Tibial nerve (tissue), 4 donors: ENCODE data around the gene GPC6. TPM values are rescaled to one million over a fixed set of nuclear protein-coding genes. Genes with fewer than 3 reads are reported as not detected.

Experiments used
- DNase-seq, 2 donors: peaks; one replicate each; pipeline ENCODE4 v3.0.0-alpha.2; 2019; ENCODE audit warnings: low spot score in 2 of 2
- H3K27ac ChIP-seq, 4 donors: fragments of 200-600 bp; sonication (generic) in 3 of 4; one replicate each; pipeline ENCODE4 v1.5.1; 2017 to 2019; ENCODE audit warnings: mild to moderate bottlenecking in 1 of 4
- H3K27me3 ChIP-seq, 2 donors: fragments of 200-600 bp; sonication (generic) in 1 of 2; one replicate each; pipeline versions ENCODE4 v1.5.1 to v1.6.0; 2017 to 2019
- H3K36me3 ChIP-seq, 3 donors: fragments of 200-600 bp; sonication (generic); one replicate each; pipeline ENCODE4 v1.5.1; 2018 to 2019
- H3K4me1 ChIP-seq, 4 donors: fragments of 200-600 bp; sonication (generic) in 3 of 4; one replicate each; pipeline ENCODE4 v1.5.1; 2017 to 2019
- H3K4me3 ChIP-seq, 4 donors: fragments of 200-600 bp; sonication (generic) in 3 of 4; one replicate each; pipeline ENCODE4 v1.5.1; 2017 to 2019; ENCODE audit warnings: mild to moderate bottlenecking in 1 of 4, moderate library complexity in 1 of 4
- H3K9me3 ChIP-seq, 4 donors: fragments of 200-600 bp; sonication (generic) in 3 of 4; one replicate each; pipeline ENCODE4 v1.5.1; 2017 to 2019
- EP300 ChIP-seq, 2 donors: sonication (generic); formaldehyde crosslinking; IDR thresholded peaks; one replicate each; pipeline ENCODE4 v1.6.1; 2017; ENCODE audit warnings: antibody characterized with exemption in 2 of 2, mild to moderate bottlenecking in 1 of 2
- POLR2A ChIP-seq, 2 donors: fragments of 450-650 bp; IDR thresholded peaks; one replicate each; pipeline ENCODE4 v1.6.1; 2017; ENCODE audit warnings: antibody characterized with exemption in 2 of 2, mild to moderate bottlenecking in 2 of 2, moderate library complexity in 2 of 2
- WGBS, 2 donors: methylation state at CpG; one replicate each; pipeline ENCODE4 v1.1.5; 2018; 5-methylcytosine and 5-hydroxymethylcytosine counted together
- total RNA-seq, 4 donors: library from RNA; depleted of rRNA; stranded (reverse); fragments of >200 nt; gene quantifications; one replicate each; pipeline ENCODE4 v1.1.0, GENCODE V29; 2016
- TF ChIP-seq, protein P1 (sequence below), 5 experiments: fragments of 200-600 bp in 3 of 5; fragments of 450-650 bp in 2 of 5; sonication (generic) in 3 of 5; IDR thresholded peaks; one replicate each; pipeline ENCODE4 v1.5.1; 2016 to 2019; ENCODE audit warnings: antibody characterized with exemption in 5 of 5, mild to moderate bottlenecking in 3 of 5, moderate library complexity in 2 of 5

Gene GPC6
- total RNA-seq, 4 donors from 2014 or later = 21.9 to 39.5 (median 29.8) TPM

DNA sequence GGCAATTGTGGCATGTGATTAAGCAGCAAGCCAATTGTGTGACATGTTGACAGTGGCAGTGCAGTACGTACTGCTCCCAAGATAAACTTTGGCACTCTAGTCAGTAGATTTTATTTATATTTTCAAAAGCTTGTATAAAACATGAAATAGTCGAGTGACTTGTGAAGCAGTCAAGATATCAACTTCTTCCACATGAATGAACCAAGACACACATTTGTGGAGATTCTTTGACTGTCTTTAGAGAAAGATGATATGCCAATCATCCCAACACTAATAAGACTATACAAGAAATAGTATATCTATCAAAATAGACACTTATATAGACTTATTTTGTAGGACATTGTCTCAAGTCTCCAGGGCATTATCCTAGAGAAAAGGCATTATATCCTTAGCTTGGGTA lies 714.8 kb downstream of the GPC6 start:
- H3K27me3 ChIP-seq = no peaks in the 10 kb centered on the region
- no peaks in the 10 kb centered on the region for H3K9me3 ChIP-seq
- H3K4me1 ChIP-seq = no peaks in the 10 kb centered on the region
- 65 to 74% methylated on average over 2 of the region's 2 CpGs for WGBS, 2 donors
- no peak for DNase-seq
- no peaks in the 10 kb centered on the region for H3K36me3 ChIP-seq
- TF ChIP-seq, protein P1, sequence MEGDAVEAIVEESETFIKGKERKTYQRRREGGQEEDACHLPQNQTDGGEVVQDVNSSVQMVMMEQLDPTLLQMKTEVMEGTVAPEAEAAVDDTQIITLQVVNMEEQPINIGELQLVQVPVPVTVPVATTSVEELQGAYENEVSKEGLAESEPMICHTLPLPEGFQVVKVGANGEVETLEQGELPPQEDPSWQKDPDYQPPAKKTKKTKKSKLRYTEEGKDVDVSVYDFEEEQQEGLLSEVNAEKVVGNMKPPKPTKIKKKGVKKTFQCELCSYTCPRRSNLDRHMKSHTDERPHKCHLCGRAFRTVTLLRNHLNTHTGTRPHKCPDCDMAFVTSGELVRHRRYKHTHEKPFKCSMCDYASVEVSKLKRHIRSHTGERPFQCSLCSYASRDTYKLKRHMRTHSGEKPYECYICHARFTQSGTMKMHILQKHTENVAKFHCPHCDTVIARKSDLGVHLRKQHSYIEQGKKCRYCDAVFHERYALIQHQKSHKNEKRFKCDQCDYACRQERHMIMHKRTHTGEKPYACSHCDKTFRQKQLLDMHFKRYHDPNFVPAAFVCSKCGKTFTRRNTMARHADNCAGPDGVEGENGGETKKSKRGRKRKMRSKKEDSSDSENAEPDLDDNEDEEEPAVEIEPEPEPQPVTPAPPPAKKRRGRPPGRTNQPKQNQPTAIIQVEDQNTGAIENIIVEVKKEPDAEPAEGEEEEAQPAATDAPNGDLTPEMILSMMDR (IDR thresholded peaks at IDR 0.05) = no peak
- TF ChIP-seq EP300 (IDR thresholded peaks at IDR 0.05) (no peak), POLR2A (IDR thresholded peaks at IDR 0.05) (no peak)
- H3K27ac ChIP-seq = no peak overlapping the region
- no peak overlapping the region for H3K4me3 ChIP-seq

DNA sequence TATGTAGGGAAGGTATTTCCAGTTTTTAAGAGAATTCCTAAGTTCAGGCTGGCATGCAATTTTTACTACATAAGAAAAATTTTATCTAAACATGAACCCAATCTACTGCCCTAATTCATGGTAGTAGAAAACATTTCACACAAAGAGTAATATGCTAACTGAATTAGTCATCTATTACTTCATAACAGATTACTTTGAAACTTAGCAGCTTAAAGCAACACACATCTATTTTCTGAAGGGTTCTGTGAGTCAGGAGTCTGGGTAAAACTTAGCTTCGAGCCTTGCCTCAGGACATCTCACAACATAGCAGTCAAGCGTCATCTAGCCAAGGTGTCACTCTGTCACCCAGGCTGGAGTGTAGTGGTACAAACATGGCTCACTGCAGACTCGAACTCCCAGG lies 715.4 kb downstream of the GPC6 start:
- Histone ChIP-seq H3K4me3 (no peak overlapping the region), H3K36me3 (no peaks in the 10 kb centered on the region), H3K4me1 (no peaks in the 10 kb centered on the region), H3K9me3 (no peaks in the 10 kb centered on the region), H3K27ac (no peak overlapping the region), H3K27me3 (no peaks in the 10 kb centered on the region)
- TF ChIP-seq POLR2A (IDR thresholded peaks at IDR 0.05) (no peak), EP300 (IDR thresholded peaks at IDR 0.05) (no peak)
- TF ChIP-seq, protein P1 (IDR thresholded peaks at IDR 0.05) = no peak
- 82 to 98% methylated on average over 3 of the region's 3 CpGs for WGBS, 2 donors
- DNase-seq = no peak

DNA sequence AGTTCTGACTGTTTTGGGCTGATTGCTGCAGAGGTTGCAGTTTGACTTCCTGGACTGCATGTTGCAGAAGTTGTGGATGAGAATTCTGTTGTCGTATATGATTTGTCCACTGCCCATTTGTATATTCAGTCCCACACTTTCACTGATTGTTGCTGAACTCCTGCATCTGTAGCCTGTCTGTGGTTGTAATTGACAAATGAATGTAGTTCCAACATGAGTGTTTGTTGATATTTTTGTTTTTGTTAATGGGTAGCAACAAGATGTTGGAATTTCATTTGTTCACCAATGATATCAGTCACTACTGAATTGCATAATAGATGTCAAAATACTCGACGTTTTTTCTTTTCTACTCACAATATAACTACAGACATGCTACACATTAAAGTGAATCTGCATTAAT lies 719.0 kb downstream of the GPC6 start:
- 75 to 84% methylated on average over 3 of the region's 3 CpGs for WGBS, 2 donors
- Histone ChIP-seq H3K4me3 (no peak overlapping the region), H3K27me3 (no peaks in the 10 kb centered on the region), H3K9me3 (no peaks in the 10 kb centered on the region), H3K4me1 (no peaks in the 10 kb centered on the region), H3K27ac (no peak overlapping the region), H3K36me3 (no peaks in the 10 kb centered on the region)
- TF ChIP-seq EP300 (IDR thresholded peaks at IDR 0.05) (no peak), POLR2A (IDR thresholded peaks at IDR 0.05) (no peak)
- TF ChIP-seq, protein P1 (IDR thresholded peaks at IDR 0.05) = no peak
- DNase-seq = no peak

DNA sequence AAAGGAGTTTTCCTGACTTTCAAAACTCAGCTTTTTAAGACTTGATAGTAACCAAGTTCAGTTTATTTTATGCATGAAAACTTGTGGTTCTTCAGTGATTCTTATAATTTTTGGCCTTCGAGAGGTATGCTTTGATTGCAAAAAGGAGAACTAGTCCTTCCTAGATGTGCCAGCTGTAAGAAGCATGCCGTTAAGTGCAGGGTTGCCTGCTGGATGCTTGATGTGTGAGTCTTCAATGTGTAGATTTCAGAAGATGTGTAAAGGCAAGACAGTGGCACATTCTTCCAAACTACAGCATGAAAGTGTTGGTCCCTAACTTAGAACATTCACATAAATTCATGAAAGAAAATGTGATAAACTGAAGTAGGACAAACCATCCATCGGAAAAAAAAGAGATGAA lies 720.4 kb downstream of the GPC6 start:
- TF ChIP-seq POLR2A (IDR thresholded peaks at IDR 0.05) (no peak), EP300 (IDR thresholded peaks at IDR 0.05) (no peak)
- TF ChIP-seq, protein P1 (IDR thresholded peaks at IDR 0.05) = no peak
- H3K36me3 ChIP-seq = no peaks in the 10 kb centered on the region
- DNase-seq = no peak
- H3K4me1 ChIP-seq = no peaks in the 10 kb centered on the region
- no peak overlapping the region for H3K27ac ChIP-seq
- H3K4me3 ChIP-seq = no peak overlapping the region
- 69 to 77% methylated on average over 3 of the region's 3 CpGs for WGBS, 2 donors
- H3K9me3 ChIP-seq = no peaks in the 10 kb centered on the region
- H3K27me3 ChIP-seq = no peaks in the 10 kb centered on the region

DNA sequence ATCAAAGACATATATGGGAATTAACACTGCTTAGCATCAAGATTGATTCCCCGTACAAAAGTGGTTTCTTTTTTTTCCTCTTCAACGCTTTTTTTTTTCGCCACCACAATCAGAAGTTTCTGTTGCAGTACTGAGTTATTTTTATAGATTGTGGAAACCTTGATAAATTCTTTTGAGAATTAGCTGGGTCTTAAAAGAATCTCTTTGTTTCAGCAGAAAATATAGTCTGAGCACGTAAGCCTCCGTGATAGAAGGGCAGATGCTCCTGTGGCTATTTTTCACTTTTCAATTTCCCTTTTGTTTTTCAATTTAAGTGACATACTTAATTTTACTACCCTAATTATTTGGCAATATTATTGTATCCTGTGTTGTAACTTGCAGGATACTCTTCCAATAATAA lies 721.0 kb downstream of the GPC6 start:
- Histone ChIP-seq H3K27ac (no peak overlapping the region), H3K36me3 (no peaks in the 10 kb centered on the region), H3K4me3 (no peak overlapping the region), H3K4me1 (no peaks in the 10 kb centered on the region), H3K27me3 (no peaks in the 10 kb centered on the region), H3K9me3 (no peaks in the 10 kb centered on the region)
- DNase-seq = no peak
- WGBS, 2 donors = 42 to 46% methylated on average over 5 of the region's 5 CpGs
- no peak for TF ChIP-seq EP300 (IDR thresholded peaks at IDR 0.05)
